SHP77 (cell line): Measurements from ENCODE around the gene EPN3.
A peak's percentile ranks its signal among the peaks of the same experiment; 100 is the strongest.

Experiments used
- DNase-seq, 2 experiments: peaks; one replicate each; lab custom pipeline; 2025; lab: John Stamatoyannopoulos, UW

Gene EPN3

GRCh38 chr17:50534979-50535326 lies 2.4 kb downstream of the EPN3 start:
- DNase-seq: no peak

- DNase-seq: no peak
Measured at GRCh38 chr17:50535407-50535806, 2.9 kb downstream of the EPN3 start.

GRCh38 chr17:50536683-50537646 lies 4.4 kb downstream of the EPN3 start:
- DNase-seq: no peak

- DNase-seq: no peak
Measured at GRCh38 chr17:50537721-50538548, 5.4 kb downstream of the EPN3 start.

- peak in 1 of 2 experiments; percentile 49 for DNase-seq
Measured at GRCh38 chr17:50538549-50539410, 6.2 kb downstream of the EPN3 start.

- DNase-seq: no peak
Measured at GRCh38 chr17:50539762-50540559, 7.4 kb downstream of the EPN3 start.

GRCh38 chr17:50540560-50541401 lies 8.2 kb downstream of the EPN3 start:
- no peak for DNase-seq

- DNase-seq: no peak
Measured at GRCh38 chr17:50541402-50541715, 8.8 kb downstream of the EPN3 start.

GRCh38 chr17:50541716-50542688 lies 9.5 kb downstream of the EPN3 start:
- DNase-seq: peak; percentile 64 to 80

- peak; percentile 75 to 83 for DNase-seq
Measured at GRCh38 chr17:50542795-50543774, 10.6 kb downstream of the EPN3 start.

GRCh38 chr17:50544516-50544915 lies 12.0 kb downstream of the EPN3 start:
- DNase-seq: no peak

GRCh38 chr17:50545311-50545710 lies 12.8 kb downstream of the EPN3 start:
- DNase-seq: no peak

- no peak for DNase-seq
Measured at GRCh38 chr17:50546701-50547034, 14.1 kb downstream of the EPN3 start.

- peak; percentile 90 to 94 for DNase-seq
Measured at GRCh38 chr17:50547035-50547735, 14.7 kb downstream of the EPN3 start, which contains the start of gene SPATA20. Gene SPATA20, plus strand, starts transcription at chr17:50547174. Its CDS starts 35 bp downstream, at chr17:50547209.

- peak in 1 of 2 experiments; percentile 7 for DNase-seq
Measured at GRCh38 chr17:50547736-50548083, 15.2 kb downstream of the EPN3 start.

GRCh38 chr17:50548831-50549230 lies 16.3 kb downstream of the EPN3 start:
- no peak for DNase-seq

- no peak for DNase-seq
Measured at GRCh38 chr17:50549256-50549941, 16.9 kb downstream of the EPN3 start.
